Colonic mucosa (tissue), 4 donors: ENCODE measurements around the gene GRAP. TPM values are rescaled to one million over a fixed set of nuclear protein-coding genes. Genes with fewer than 3 reads are reported as not detected.

Source experiments
- DNase-seq: peaks from one replicate; pipeline ENCODE4 v3.0.0-alpha.2; 2020
- H3K27ac ChIP-seq: fragments of 200-600 bp; one replicate; pipeline ENCODE4 v1.8.0; 2021
- H3K27me3 ChIP-seq: fragments of 200-600 bp; one replicate; pipeline ENCODE4 v1.8.0; 2021
- H3K36me3 ChIP-seq: fragments of 200-600 bp; one replicate; pipeline ENCODE4 v1.8.0; 2021
- H3K4me1 ChIP-seq: fragments of 200-600 bp; one replicate; pipeline ENCODE4 v1.8.0; 2021; ENCODE audit warnings: mild to moderate bottlenecking
- H3K4me3 ChIP-seq: fragments of 200-600 bp; one replicate; pipeline ENCODE4 v1.8.0; 2021
- H3K9ac ChIP-seq, 2 donors: one replicate each; pipeline ENCODE4 v1.7.0; 2013; ENCODE audit warnings: control low read depth in 2 of 2, low read depth in 2 of 2, low read length in 2 of 2
- H3K9me3 ChIP-seq: fragments of 200-600 bp; one replicate; pipeline ENCODE4 v1.8.0; 2021
- CTCF ChIP-seq: fragments of 200-600 bp; IDR thresholded peaks from one replicate; pipeline ENCODE4 v1.8.0; 2022; ENCODE audit warnings: antibody characterized with exemption, mild to moderate bottlenecking
- intact Hi-C: fragments of 100-400 bp; cut with DNase I; formaldehyde crosslinking; loops from one replicate; pipeline ENCODE4 v1.14.1; 2022
- total RNA-seq, 2 donors: library from RNA; stranded (reverse); fragmentation: NEBNext Ultra II Directional in 1 of 2; extraction: Animal tissue kit (Norgen Biotek cat#: 25700) in 1 of 2; gene quantifications; one replicate each; pipeline ENCODE4 v1.2.1, GENCODE V29; 2021
- donor health status: healthy.
- donor health status: DM: no; HTN: no; CAD: no.
- donor health status: DM: no; HTN: no; CAD: no.

GRAP gene
- total RNA-seq, 2 donors from 2014 or later = 0.93 to 1.1 TPM

GRCh38 chr17:18997650-18998196 lies 49.0 kb downstream of the GRAP start:
- TF ChIP-seq CTCF = no peak
- no peak overlapping the region for H3K4me3 ChIP-seq
- peaks cover 9% of the 10 kb centered on the region for H3K4me1 ChIP-seq
- H3K9me3 ChIP-seq = no peaks in the 10 kb centered on the region
- peak overlapping the region in 1 of 2 donors; percentile 49 for H3K9ac ChIP-seq
- H3K36me3 ChIP-seq = no peaks in the 10 kb centered on the region
- DNase-seq = no peak
- H3K27me3 ChIP-seq = no peaks in the 10 kb centered on the region
- H3K27ac ChIP-seq = no peak overlapping the region
- intact Hi-C loops = no loop called here

- TF ChIP-seq CTCF = no peak
- no peak overlapping the region for H3K9ac ChIP-seq
- H3K27ac ChIP-seq = no peak overlapping the region
- H3K27me3 ChIP-seq = no peaks in the 10 kb centered on the region
- no peaks in the 10 kb centered on the region for H3K36me3 ChIP-seq
- H3K4me3 ChIP-seq = no peak overlapping the region
- no peak for DNase-seq
- H3K9me3 ChIP-seq = no peaks in the 10 kb centered on the region
- H3K4me1 ChIP-seq = no peaks in the 10 kb centered on the region
- intact Hi-C loops = no loop called here
Measured at GRCh38 chr17:18996458-18996857, 50.3 kb downstream of the GRAP start.

GRCh38 chr17:18995220-18995619 lies 51.5 kb downstream of the GRAP start:
- H3K4me3 ChIP-seq = no peak overlapping the region
- no peaks in the 10 kb centered on the region for H3K36me3 ChIP-seq
- no peaks in the 10 kb centered on the region for H3K9me3 ChIP-seq
- intact Hi-C loops = no loop called here
- no peak overlapping the region for H3K27ac ChIP-seq
- no peaks in the 10 kb centered on the region for H3K27me3 ChIP-seq
- no peak overlapping the region for H3K9ac ChIP-seq
- DNase-seq = no peak
- no peaks in the 10 kb centered on the region for H3K4me1 ChIP-seq
- TF ChIP-seq CTCF = no peak

- H3K27ac ChIP-seq = no peak overlapping the region
- H3K4me1 ChIP-seq = no peaks in the 10 kb centered on the region
- peak overlapping the region in 1 of 2 donors; percentile 32 for H3K9ac ChIP-seq
- no peaks in the 10 kb centered on the region for H3K36me3 ChIP-seq
- no peak overlapping the region for H3K4me3 ChIP-seq
- H3K27me3 ChIP-seq = no peaks in the 10 kb centered on the region
- no peak for DNase-seq
- intact Hi-C loops = no loop called here
- no peaks in the 10 kb centered on the region for H3K9me3 ChIP-seq
- TF ChIP-seq CTCF = no peak
Measured at GRCh38 chr17:18994631-18995030, 52.1 kb downstream of the GRAP start.

GRCh38 chr17:18993905-18994526 lies 52.7 kb downstream of the GRAP start:
- peaks cover 2% of the 10 kb centered on the region for H3K4me1 ChIP-seq
- H3K27me3 ChIP-seq = no peaks in the 10 kb centered on the region
- H3K27ac ChIP-seq = no peak overlapping the region
- no peaks in the 10 kb centered on the region for H3K9me3 ChIP-seq
- H3K9ac ChIP-seq = peak overlapping the region in 1 of 2 donors; percentile 32
- H3K36me3 ChIP-seq = no peaks in the 10 kb centered on the region
- TF ChIP-seq CTCF = no peak
- intact Hi-C loops = no loop called here
- DNase-seq = no peak
- H3K4me3 ChIP-seq = no peak overlapping the region
